Brain microvascular endothelial cell (primary cell): ENCODE results near the gene TMEM61.
A peak's percentile ranks its signal among the peaks of the same experiment; 100 is the strongest.

ENCODE experiments used
- DNase-seq: peaks from one replicate; pipeline ENCODE4 v3.0.0-alpha.2; 2020
- H3K27ac ChIP-seq: fragments of 250-450 bp; sonication (Bioruptor Pico); 2 replicates; pipeline ENCODE4 v1.5.1; 2020; ENCODE audit warnings: mild to moderate bottlenecking, moderate library complexity
- H3K27me3 ChIP-seq: fragments of 250-450 bp; sonication (Bioruptor Pico); replicated peaks from 2 replicates; pipeline ENCODE4 v1.5.1; 2020; ENCODE audit warnings: mild to moderate bottlenecking
- H3K36me3 ChIP-seq: fragments of 250-450 bp; sonication (Bioruptor Pico); replicated peaks from 2 replicates; pipeline ENCODE4 v1.5.1; 2020; ENCODE audit warnings: mild to moderate bottlenecking
- H3K4me3 ChIP-seq: 2 replicates; pipeline ENCODE4 v1.5.1; 2011; ENCODE audit warnings: low read depth, mild to moderate bottlenecking, control low read depth, low read length, moderate library complexity
- CTCF ChIP-seq: IDR thresholded peaks from 2 replicates; pipeline ENCODE4 v1.5.1; 2011; ENCODE audit warnings: low read depth, mild to moderate bottlenecking, moderate library complexity, low read length, control low read depth, inconsistent platforms; ENCODE audit errors: missing control alignments
- in situ Hi-C: cut with HindIII; loops from 2 replicates; pipeline ENCODE4 v1.10.0; 2017; ENCODE audit warnings: low sequenced_read_pairs, low pct_ligation_motif_present

Gene TMEM61

DNA sequence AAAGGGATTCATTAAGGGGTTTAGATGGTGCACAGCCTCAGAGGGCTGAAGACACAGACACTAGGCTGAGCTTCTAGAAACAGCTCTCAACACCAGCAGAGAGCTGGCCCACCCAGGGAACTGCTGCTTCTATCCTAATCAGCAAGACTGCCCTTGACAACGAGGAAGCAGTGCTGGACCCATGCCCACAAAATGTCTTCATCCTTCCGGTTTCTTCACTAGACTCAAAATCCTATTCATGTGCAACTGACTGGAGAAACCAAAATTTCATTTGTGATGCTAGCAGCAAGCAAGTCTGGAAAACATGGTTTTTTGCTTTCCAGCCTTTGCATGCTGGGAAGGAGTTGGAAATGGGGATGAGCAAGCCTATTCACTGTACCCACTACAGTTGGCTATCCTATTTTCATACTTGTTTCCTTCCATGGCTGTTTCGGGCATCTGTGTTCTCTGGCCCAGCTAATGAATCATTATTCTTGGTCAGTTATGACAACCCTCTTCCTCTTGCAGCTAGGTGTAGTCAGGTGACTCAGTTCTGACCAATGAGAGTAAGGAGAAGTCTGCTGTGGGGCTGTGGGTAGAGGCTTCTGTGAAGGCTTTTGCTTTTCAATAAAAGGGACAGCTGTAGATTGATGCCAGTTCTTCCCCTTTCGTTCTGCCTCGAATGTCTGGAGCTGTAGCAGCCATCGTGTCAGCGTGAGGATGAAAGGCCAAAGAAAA lies 14.6 kb upstream of the TMEM61 start:
- in situ Hi-C loops: no loop called here
- Histone ChIP-seq H3K27me3 (no peaks in the 10 kb centered on the region), H3K27ac (no peak overlapping the region), H3K4me3 (no peak overlapping the region), H3K36me3 (no peaks in the 10 kb centered on the region)
- peak; percentile 45 for DNase-seq
- TF ChIP-seq CTCF: no peak

GRCh38 chr1:54967372-54967771 lies 13.1 kb upstream of the TMEM61 start:
- no peaks in the 10 kb centered on the region for H3K36me3 ChIP-seq
- no peaks in the 10 kb centered on the region for H3K27me3 ChIP-seq
- no peak overlapping the region for H3K27ac ChIP-seq
- TF ChIP-seq CTCF: no peak
- in situ Hi-C loops: no loop called here
- no peak overlapping the region for H3K4me3 ChIP-seq
- no peak for DNase-seq

DNA sequence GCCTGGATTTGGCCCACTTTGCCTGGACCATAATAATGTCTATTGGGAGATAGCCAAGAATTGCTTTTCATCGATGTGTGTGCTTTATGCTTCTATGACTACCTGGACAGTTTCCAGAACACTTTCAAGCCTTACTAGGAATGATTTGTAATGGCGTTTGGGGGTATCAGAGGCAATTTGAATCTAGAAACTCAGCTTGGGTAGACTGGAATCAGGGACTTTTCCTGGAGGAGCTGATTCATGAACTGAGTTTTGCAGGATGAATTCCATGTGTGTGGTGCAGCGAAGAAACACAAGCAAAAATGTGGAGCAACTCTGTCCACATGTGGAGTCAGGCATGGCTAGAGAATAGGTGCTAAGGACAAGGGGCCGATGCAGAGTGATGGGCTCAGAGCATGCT lies 11.9 kb upstream of the TMEM61 start:
- no peaks in the 10 kb centered on the region for H3K27me3 ChIP-seq
- no peak overlapping the region for H3K27ac ChIP-seq
- no peak for TF ChIP-seq CTCF
- no peak for DNase-seq
- in situ Hi-C loops: no loop called here
- no peaks in the 10 kb centered on the region for H3K36me3 ChIP-seq
- no peak overlapping the region for H3K4me3 ChIP-seq

GRCh38 chr1:54969879-54970278 lies 10.5 kb upstream of the TMEM61 start:
- H3K27me3 ChIP-seq: no peaks in the 10 kb centered on the region
- H3K36me3 ChIP-seq: no peaks in the 10 kb centered on the region
- H3K27ac ChIP-seq: no peak overlapping the region
- in situ Hi-C loops: no loop called here
- DNase-seq: no peak
- H3K4me3 ChIP-seq: no peak overlapping the region
- no peak for TF ChIP-seq CTCF

GRCh38 chr1:54970901-54971300 lies 9.5 kb upstream of the TMEM61 start:
- no peak overlapping the region for H3K27ac ChIP-seq
- no peaks in the 10 kb centered on the region for H3K27me3 ChIP-seq
- H3K4me3 ChIP-seq: no peak overlapping the region
- no peaks in the 10 kb centered on the region for H3K36me3 ChIP-seq
- TF ChIP-seq CTCF: no peak
- in situ Hi-C loops: no loop called here
- no peak for DNase-seq

DNA sequence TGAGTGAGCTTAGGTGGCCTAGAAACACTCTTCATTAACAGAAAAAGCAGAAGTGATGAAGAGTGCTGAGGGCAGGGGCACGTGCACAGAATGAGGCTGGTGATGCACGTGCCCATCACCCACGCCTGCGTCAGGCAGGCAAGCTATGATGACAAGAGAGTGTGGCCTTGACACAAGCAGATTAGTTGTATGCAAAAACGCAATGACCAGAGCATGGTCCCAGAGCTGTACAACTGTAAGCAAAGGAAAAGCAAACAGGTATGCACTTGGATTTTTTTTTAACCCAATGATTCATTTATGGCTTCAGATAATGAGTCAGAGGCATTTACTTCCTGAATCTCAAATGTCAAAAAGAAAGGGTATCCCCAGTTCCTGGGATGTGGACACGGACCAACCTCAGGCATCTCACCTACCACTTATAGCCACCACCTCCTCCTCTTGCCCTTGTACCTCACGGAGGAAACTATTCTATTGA lies 9.1 kb upstream of the TMEM61 start:
- no peak for DNase-seq
- Histone ChIP-seq H3K4me3 (no peak overlapping the region), H3K27ac (no peak overlapping the region), H3K27me3 (no peaks in the 10 kb centered on the region), H3K36me3 (no peaks in the 10 kb centered on the region)
- in situ Hi-C loops: no loop called here
- no peak for TF ChIP-seq CTCF
